OCI-LY1 (cell line): ENCODE data around the gene SEC61G.

ENCODE experiments used
- H2AFZ ChIP-seq: fragments of 200-600 bp; sonication (generic), shearing (Covaris generic); 2 replicates; pipeline ENCODE4 v1.6.0; 2014; ENCODE audit warnings: antibody characterized with exemption, mild to moderate bottlenecking, low read length
- H3F3A ChIP-seq: fragments of 200-600 bp; sonication (generic), shearing (Covaris generic); 2 replicates; pipeline ENCODE4 v1.6.0; 2014; ENCODE audit warnings: mild to moderate bottlenecking, antibody characterized with exemption, low read length, moderate library complexity; ENCODE audit not compliant: insufficient read depth
- H3K27ac ChIP-seq: fragments of 200-600 bp; sonication (generic); 2 replicates; pipeline ENCODE4 v1.5.1; 2014; ENCODE audit warnings: low read length, mixed run types, mild to moderate bottlenecking, low read depth; ENCODE audit not compliant: poor library complexity, severe bottlenecking
- H3K27me3 ChIP-seq: fragments of 200-600 bp; sonication (generic); 2 replicates; pipeline ENCODE4 v1.6.0; 2014; ENCODE audit warnings: antibody characterized with exemption, mild to moderate bottlenecking, low read length, moderate library complexity; ENCODE audit not compliant: insufficient read depth
- H3K36me3 ChIP-seq: fragments of 200-600 bp; sonication (generic); 2 replicates; pipeline ENCODE4 v1.6.1; 2014; ENCODE audit warnings: mild to moderate bottlenecking, antibody characterized with exemption, low read length, moderate library complexity, mixed read lengths; ENCODE audit not compliant: insufficient read depth
- H3K4me1 ChIP-seq: fragments of 200-600 bp; sonication (generic); 2 replicates; pipeline ENCODE4 v1.5.1; 2014; ENCODE audit warnings: mild to moderate bottlenecking, low read length, moderate library complexity; ENCODE audit not compliant: insufficient read depth, severe bottlenecking
- H3K4me2 ChIP-seq: fragments of 200-600 bp; sonication (generic), shearing (Covaris generic); 2 replicates; pipeline ENCODE4 v1.6.1; 2014; ENCODE audit warnings: low read length
- H3K4me3 ChIP-seq: fragments of 200-600 bp; sonication (generic); 2 replicates; pipeline ENCODE4 v1.5.1; 2014; ENCODE audit warnings: low read length, low read depth, mild to moderate bottlenecking, mixed read lengths; ENCODE audit not compliant: poor library complexity, severe bottlenecking
- H3K79me2 ChIP-seq: fragments of 200-600 bp; shearing (Covaris generic); 2 replicates; pipeline ENCODE4 v1.6.1; 2016; ENCODE audit warnings: mixed run types, low read length, mixed read lengths; ENCODE audit not compliant: insufficient read depth
- H3K9ac ChIP-seq: fragments of 200-600 bp; sonication (generic), shearing (Covaris generic); 2 replicates; pipeline ENCODE4 v1.6.1; 2014; ENCODE audit warnings: mild to moderate bottlenecking, low read length, mixed read lengths
- H3K9me2 ChIP-seq: fragments of 200-600 bp; sonication (generic), shearing (Covaris generic); 2 replicates; pipeline ENCODE4 v1.6.1; 2014; ENCODE audit warnings: low read depth, mild to moderate bottlenecking, low read length, mixed read lengths
- H3K9me3 ChIP-seq: fragments of 200-600 bp; shearing (Covaris generic); 2 replicates; pipeline ENCODE4 v1.6.1; 2014; ENCODE audit warnings: low read length, mixed read lengths
- H4K20me1 ChIP-seq: fragments of 200-600 bp; sonication (generic), shearing (Covaris generic); 2 replicates; pipeline ENCODE4 v1.6.0; 2016; ENCODE audit warnings: mild to moderate bottlenecking, low read length; ENCODE audit not compliant: insufficient read depth
- CTCF ChIP-seq: fragments of 200-600 bp; sonication (generic), shearing (Covaris generic); IDR thresholded peaks from 2 replicates; pipeline ENCODE4 v1.5.1; 2017; ENCODE audit warnings: mild to moderate bottlenecking, antibody characterized with exemption, low read length, moderate library complexity, mixed read lengths
- EZH2 ChIP-seq: fragments of 200-600 bp; sonication (generic), shearing (Covaris generic); IDR thresholded peaks from 2 replicates; pipeline ENCODE4 v1.8.0; 2017; ENCODE audit warnings: borderline replicate concordance, mixed run types, mild to moderate bottlenecking, antibody characterized with exemption, low read length, moderate library complexity, mixed read lengths

The SEC61G gene

DNA sequence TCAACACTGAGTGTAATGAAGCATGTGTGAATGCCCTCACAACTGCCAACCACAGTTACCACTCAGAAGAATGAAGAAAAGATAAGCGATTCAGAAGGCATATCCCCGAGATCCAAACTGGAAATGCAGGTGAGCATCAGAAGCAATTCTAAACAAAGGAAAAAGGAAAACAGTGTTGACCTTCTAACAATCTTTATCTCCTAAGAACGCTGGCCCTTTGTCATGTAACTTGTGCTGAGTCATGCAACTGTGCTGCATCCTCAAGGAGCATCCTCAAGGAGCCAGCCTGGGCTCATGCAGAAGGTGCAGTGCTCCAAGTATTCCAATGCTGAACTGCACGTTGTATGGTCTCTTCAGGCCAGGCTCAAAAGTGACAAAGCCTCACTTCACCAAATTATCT, 30.6 kb downstream of the SEC61G start:
- H3K9me3 ChIP-seq, result no peaks in the 10 kb centered on the region
- H3K27ac ChIP-seq, result no peak overlapping the region
- H3K9me2 ChIP-seq, result no peaks in the 10 kb centered on the region
- H3K27me3 ChIP-seq, result no peaks in the 10 kb centered on the region
- no peaks in the 10 kb centered on the region for H3K36me3 ChIP-seq
- no peaks in the 10 kb centered on the region for H3K79me2 ChIP-seq
- no peaks in the 10 kb centered on the region for H4K20me1 ChIP-seq
- no peak for TF ChIP-seq CTCF
- no peak for TF ChIP-seq EZH2
- no peak overlapping the region for H3K9ac ChIP-seq
- no peaks in the 10 kb centered on the region for H3K4me1 ChIP-seq
- no peaks in the 10 kb centered on the region for H3F3A ChIP-seq
- no peak overlapping the region for H3K4me3 ChIP-seq
- no peak overlapping the region for H2AFZ ChIP-seq
- no peak overlapping the region for H3K4me2 ChIP-seq

DNA sequence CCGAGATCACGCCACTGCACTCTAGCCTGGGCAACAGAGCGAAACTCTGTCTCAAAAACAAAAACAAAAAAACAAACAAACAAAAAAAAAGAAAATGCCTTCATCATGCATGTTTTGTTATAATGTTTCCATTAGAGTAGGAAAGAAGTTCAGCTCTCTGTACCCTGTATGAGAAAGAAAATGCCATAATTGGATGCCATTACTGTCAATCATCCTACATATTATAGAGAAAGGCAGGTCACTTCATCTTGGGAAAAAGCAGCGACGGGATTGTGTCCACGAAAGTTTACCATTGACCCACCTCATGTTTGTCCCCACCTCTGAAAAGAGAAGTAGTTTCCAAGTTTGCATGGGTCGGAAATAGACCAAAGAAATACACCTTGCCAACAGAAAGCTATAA, 33.8 kb downstream of the SEC61G start:
- Histone ChIP-seq H3K27me3 (no peaks in the 10 kb centered on the region), H4K20me1 (no peaks in the 10 kb centered on the region), H3K36me3 (no peaks in the 10 kb centered on the region), H3F3A (no peaks in the 10 kb centered on the region), H3K9me3 (no peaks in the 10 kb centered on the region), H3K9ac (no peak overlapping the region), H3K9me2 (no peaks in the 10 kb centered on the region), H3K4me3 (no peak overlapping the region), H3K27ac (no peak overlapping the region), H3K79me2 (no peaks in the 10 kb centered on the region), H3K4me2 (no peak overlapping the region), H3K4me1 (no peaks in the 10 kb centered on the region), H2AFZ (no peak overlapping the region)
- TF ChIP-seq EZH2, result no peak
- TF ChIP-seq CTCF, result no peak

DNA sequence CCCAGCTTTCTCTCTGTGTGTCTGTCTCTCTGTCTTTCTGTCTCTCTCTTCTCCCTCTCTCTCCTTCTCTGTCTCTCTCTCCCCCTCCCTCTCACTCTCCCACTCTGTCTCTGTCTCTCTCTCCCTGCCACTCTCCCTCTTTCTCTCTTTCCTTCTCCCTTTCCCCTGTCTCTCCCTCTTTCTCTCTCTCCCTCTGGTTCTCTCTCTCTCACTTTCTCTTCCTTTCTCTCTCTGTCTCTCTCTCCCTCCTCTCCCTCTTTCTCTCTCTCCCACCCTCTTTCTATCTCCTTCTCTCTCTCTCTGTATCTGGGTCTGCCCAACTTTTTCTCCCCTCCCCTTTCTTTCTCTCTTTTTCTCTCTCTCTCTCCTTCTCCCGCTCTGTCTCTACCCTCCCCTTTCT, 36.5 kb downstream of the SEC61G start:
- no peaks in the 10 kb centered on the region for H3K4me1 ChIP-seq

More for the DNA sequence above, 36.5 kb downstream of the SEC61G start:
- Histone ChIP-seq H3K4me3 (no peak overlapping the region), H3K9me2 (no peaks in the 10 kb centered on the region), H3K36me3 (no peaks in the 10 kb centered on the region), H3K27me3 (no peaks in the 10 kb centered on the region), H3K79me2 (no peaks in the 10 kb centered on the region), H2AFZ (no peak overlapping the region), H4K20me1 (no peaks in the 10 kb centered on the region), H3K27ac (no peak overlapping the region), H3F3A (no peaks in the 10 kb centered on the region), H3K9me3 (no peaks in the 10 kb centered on the region), H3K9ac (no peak overlapping the region), H3K4me2 (no peak overlapping the region)
- TF ChIP-seq CTCF (no peak), EZH2 (no peak)
